ENCODE results near the gene PREX1. TPM values are rescaled to one million over a fixed set of nuclear protein-coding genes. Genes with fewer than 3 reads are reported as not detected.
A peak's percentile ranks its signal among the peaks of the same experiment; 100 is the strongest.
"Not testable (repeated sequence)": the region's sequence is repeated elsewhere in the genome, so short reads cannot be mapped to it uniquely, and the experiment has no call there.

The PREX1 gene
- total RNA-seq, 3 donors from 2014 or later: 28.8 to 31.4 (median 29.5) TPM

- no peak for ATAC-seq
- DNase-seq: no peak
- Mint-ChIP-seq H3K9me3 (no peaks in the 10 kb centered on the region), H3K27me3 (ENCODE audit: low read depth) (no peaks in the 10 kb centered on the region), H3K4me3 (no peak overlapping the region), H3K36me3 (ENCODE audit: insufficient read depth) (peaks cover 6% of the 10 kb centered on the region), H3K4me1 (ENCODE audit: low read depth) (peaks cover 91% of the 10 kb centered on the region)
Measured at GRCh38 chr20:48765359-48765758, 62.4 kb downstream of the PREX1 start.

DNA sequence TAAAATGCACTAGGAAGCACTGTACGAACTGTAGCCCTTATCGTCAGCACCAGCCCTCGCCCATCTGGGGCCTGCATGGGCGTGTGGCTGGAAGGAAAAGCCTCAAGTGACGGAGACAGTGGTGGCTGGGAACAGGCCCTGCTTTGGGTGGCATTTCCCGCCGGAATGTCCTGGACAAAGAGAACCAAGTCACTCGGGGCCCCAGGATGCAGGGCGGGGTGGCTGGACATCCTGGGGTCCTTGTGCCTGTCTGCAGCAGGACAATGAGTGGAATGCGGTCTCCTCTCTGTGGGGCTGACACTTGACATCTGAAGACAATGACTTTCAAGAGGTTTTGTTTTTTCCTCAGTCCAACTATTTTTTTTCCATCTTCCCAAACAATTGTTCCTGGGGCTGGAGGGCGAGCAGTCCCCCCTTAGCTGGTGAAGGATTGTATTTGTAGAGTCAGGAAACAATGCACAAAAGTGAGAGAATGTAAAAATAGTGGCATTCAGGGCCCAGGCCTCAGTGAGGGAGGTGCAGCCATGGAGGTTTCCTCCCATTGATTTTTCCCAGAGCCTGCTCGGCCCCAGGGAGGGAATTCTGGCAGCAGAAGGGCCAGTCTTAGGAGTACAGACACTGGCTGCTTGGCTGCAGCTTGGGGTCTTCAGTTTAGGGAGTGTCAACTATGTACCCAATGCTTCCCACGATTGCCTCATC is 64.4 kb downstream of the PREX1 start:
- H3K36me3 Mint-ChIP-seq (ENCODE audit: insufficient read depth): peaks cover 6% of the 10 kb centered on the region
- no peak overlapping the region for H3K4me3 Mint-ChIP-seq
- ATAC-seq: no peak

GRCh38 chr20:48761874-48762273 is 65.9 kb downstream of the PREX1 start:
- Mint-ChIP-seq H3K27me3 (ENCODE audit: low read depth) (no peaks in the 10 kb centered on the region), H3K9me3 (peaks cover 3% of the 10 kb centered on the region), H3K4me3 (peak overlapping the region; percentile 16), H3K36me3 (ENCODE audit: insufficient read depth) (peaks cover 10% of the 10 kb centered on the region), H3K4me1 (ENCODE audit: low read depth) (peaks cover 89% of the 10 kb centered on the region)
- DNase-seq: no peak
- no peak for ATAC-seq

More for the DNA sequence above, 64.4 kb downstream of the PREX1 start:
- Mint-ChIP-seq H3K9me3 (no peaks in the 10 kb centered on the region), H3K4me1 (ENCODE audit: low read depth) (peaks cover 90% of the 10 kb centered on the region), H3K27me3 (ENCODE audit: low read depth) (no peaks in the 10 kb centered on the region)
- no peak for DNase-seq

- DNase-seq (peak; percentile 43), ATAC-seq (peak in 1 of 2 donors; percentile 2)
- Mint-ChIP-seq H3K27me3 (ENCODE audit: low read depth) (no peaks in the 10 kb centered on the region), H3K9me3 (peaks cover 5% of the 10 kb centered on the region), H3K4me3 (peak overlapping the region; percentile 65), H3K4me1 (ENCODE audit: low read depth) (peaks cover 89% of the 10 kb centered on the region), H3K36me3 (ENCODE audit: insufficient read depth) (peaks cover 10% of the 10 kb centered on the region)
Measured at GRCh38 chr20:48761023-48761785, 66.6 kb downstream of the PREX1 start.

DNA sequence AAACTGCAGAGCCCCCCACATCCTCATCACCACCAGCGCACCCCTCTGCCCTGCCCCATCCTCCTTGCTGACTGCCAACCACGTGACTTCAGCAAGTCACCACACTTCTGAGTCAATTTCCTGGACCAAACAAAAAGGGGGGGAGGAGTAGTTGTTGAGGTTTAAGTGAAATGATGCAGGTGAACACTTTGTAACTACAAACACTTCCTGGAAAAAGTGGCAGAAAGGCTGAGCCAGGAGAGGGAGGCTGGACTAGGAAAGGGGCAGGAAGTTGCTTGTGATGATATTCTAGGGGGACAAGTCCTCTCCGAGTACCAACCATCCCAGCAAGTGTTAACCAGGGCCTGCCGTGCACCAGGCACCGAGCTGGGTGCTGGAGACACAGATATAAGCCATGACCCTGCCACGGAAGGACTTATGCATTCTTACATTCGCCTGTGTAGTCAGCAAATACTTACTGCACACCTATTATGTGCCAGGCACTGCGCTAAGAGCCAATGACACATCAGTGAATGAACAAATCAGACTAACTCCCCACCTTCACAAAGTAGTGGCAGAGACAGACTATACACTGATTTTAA is 67.3 kb downstream of the PREX1 start:
- peak; percentile 62 for DNase-seq
- H3K4me1 Mint-ChIP-seq (ENCODE audit: low read depth): peaks cover 91% of the 10 kb centered on the region
- peak overlapping the region; percentile 65 for H3K4me3 Mint-ChIP-seq
- peak; percentile 83 to 86 for ATAC-seq
- H3K36me3 Mint-ChIP-seq (ENCODE audit: insufficient read depth): peaks cover 13% of the 10 kb centered on the region
- H3K27me3 Mint-ChIP-seq (ENCODE audit: low read depth): no peaks in the 10 kb centered on the region
- H3K9me3 Mint-ChIP-seq: peaks cover 5% of the 10 kb centered on the region

DNA sequence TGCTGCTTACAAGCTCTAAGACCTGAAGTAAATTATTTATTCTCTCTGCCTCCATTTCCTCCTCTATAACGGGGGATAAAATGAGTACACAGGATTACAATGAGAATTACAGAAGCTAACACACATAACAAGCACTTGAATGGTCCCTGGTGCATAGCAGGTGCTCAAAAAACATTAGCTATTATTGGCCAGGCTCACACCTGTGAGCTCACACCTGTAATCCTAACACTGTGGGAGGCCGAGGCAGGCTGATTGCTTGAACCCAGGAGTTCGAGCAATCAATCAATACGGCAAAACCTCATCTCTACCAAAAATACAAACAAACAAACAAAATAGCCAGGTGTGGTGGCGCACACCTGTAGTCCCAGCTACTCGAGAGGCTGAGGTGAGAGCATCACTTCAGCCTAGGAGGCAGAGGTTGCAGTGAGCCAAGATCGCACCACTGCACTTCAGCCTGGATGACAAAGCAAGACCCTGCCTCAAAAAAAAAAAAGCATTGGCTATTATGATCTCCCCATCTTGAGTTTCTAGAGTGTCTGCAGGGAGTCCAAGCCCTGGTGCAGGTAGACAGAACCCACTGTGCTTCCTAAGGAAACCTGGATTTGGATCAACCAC is 68.1 kb downstream of the PREX1 start:
- peak overlapping the region; percentile 65 for H3K4me3 Mint-ChIP-seq
- peaks cover 13% of the 10 kb centered on the region for H3K36me3 Mint-ChIP-seq (ENCODE audit: insufficient read depth)
- DNase-seq: no peak
- ATAC-seq: no peak
- peaks cover 89% of the 10 kb centered on the region for H3K4me1 Mint-ChIP-seq (ENCODE audit: low read depth)
- H3K27me3 Mint-ChIP-seq (ENCODE audit: low read depth): no peaks in the 10 kb centered on the region
- peaks cover 9% of the 10 kb centered on the region for H3K9me3 Mint-ChIP-seq

DNA sequence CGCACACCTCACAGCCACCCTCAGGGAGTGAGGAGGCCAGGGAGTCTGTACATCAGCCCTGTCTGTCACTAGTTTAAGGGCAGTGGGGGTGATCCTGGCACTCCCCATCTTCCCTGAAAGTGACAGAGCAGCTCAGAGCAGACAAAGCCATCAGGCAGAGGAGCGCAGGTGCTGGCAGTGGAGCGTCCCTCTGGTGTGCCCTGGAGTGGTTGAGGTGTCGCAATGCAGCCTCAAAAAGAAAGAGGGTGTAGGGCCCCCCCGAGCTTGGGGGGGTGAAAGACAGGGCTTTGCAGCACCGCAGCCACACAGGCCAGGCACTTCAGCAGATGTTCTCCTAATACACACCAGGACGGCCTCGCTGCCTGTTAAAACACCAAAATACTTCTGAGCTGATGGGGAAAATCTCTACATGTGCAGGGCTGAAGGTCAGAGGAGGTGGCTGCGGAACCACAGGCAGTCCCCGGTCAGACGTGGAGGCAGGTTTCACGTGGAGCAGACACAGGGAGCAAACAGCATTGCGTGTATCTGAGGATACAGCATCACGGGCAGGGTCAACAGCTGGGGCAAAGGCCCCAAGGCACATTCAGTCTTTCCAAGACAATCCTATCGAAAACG is 69.5 kb downstream of the PREX1 start:
- Mint-ChIP-seq H3K4me3 (peak overlapping the region; percentile 36), H3K27me3 (ENCODE audit: low read depth) (no peaks in the 10 kb centered on the region), H3K4me1 (ENCODE audit: low read depth) (peaks cover 91% of the 10 kb centered on the region), H3K9me3 (peaks cover 9% of the 10 kb centered on the region), H3K36me3 (ENCODE audit: insufficient read depth) (peaks cover 20% of the 10 kb centered on the region)
- DNase-seq: no peak
- peak in 1 of 2 donors; percentile 5 for ATAC-seq

- ATAC-seq; DNase-seq; H3K27me3 Mint-ChIP-seq (ENCODE audit: low read depth); H3K9me3 Mint-ChIP-seq; H3K4me3 Mint-ChIP-seq: not testable (repeated sequence)
- H3K36me3 Mint-ChIP-seq (ENCODE audit: insufficient read depth): peaks cover 27% of the 10 kb centered on the region
- peaks cover 90% of the 10 kb centered on the region for H3K4me1 Mint-ChIP-seq (ENCODE audit: low read depth)
Measured at GRCh38 chr20:48756774-48757173, 71.0 kb downstream of the PREX1 start.

GRCh38 chr20:48754292-48754691 is 73.5 kb downstream of the PREX1 start:
- no peak for DNase-seq
- Mint-ChIP-seq H3K36me3 (ENCODE audit: insufficient read depth) (peaks cover 29% of the 10 kb centered on the region), H3K4me1 (ENCODE audit: low read depth) (peaks cover 89% of the 10 kb centered on the region), H3K9me3 (peaks cover 9% of the 10 kb centered on the region), H3K27me3 (ENCODE audit: low read depth) (no peaks in the 10 kb centered on the region), H3K4me3 (no peak overlapping the region)
- no peak for ATAC-seq

- Mint-ChIP-seq H3K4me3 (no peak overlapping the region), H3K4me1 (ENCODE audit: low read depth) (peaks cover 89% of the 10 kb centered on the region), H3K9me3 (peaks cover 9% of the 10 kb centered on the region), H3K36me3 (ENCODE audit: insufficient read depth) (peaks cover 29% of the 10 kb centered on the region), H3K27me3 (ENCODE audit: low read depth) (no peaks in the 10 kb centered on the region)
- ATAC-seq (no peak), DNase-seq (no peak)
Measured at GRCh38 chr20:48752963-48753362, 74.8 kb downstream of the PREX1 start.

DNA sequence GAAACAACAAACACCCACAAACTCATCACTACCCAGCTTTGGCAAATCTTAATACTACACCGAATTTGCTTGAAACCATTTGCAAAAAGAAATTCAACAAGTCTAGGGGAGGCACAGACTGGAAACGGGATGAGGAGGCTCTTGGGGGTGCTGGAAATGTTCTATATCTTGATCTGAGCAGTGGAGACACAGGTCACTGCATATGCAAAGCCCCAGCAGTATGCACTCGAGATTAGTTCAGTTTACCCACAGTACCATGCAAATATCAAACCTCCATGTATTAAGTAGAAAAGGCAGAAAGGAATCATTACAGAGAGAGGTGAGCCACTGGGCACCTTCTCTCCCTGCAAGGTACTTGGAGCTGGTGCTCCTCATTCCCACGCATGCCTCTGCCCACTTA is 75.9 kb downstream of the PREX1 start:
- DNase-seq: no peak
- Mint-ChIP-seq H3K4me3 (peak overlapping the region; percentile 43), H3K27me3 (ENCODE audit: low read depth) (no peaks in the 10 kb centered on the region), H3K9me3 (peaks cover 6% of the 10 kb centered on the region), H3K4me1 (ENCODE audit: low read depth) (peaks cover 82% of the 10 kb centered on the region), H3K36me3 (ENCODE audit: insufficient read depth) (peaks cover 25% of the 10 kb centered on the region)
- ATAC-seq: no peak

- DNase-seq (peak; percentile 29), ATAC-seq (peak; percentile 44 to 76)
- no peaks in the 10 kb centered on the region for H3K27me3 Mint-ChIP-seq (ENCODE audit: low read depth)
- H3K9me3 Mint-ChIP-seq: peaks cover 4% of the 10 kb centered on the region
- H3K4me3 Mint-ChIP-seq: peak overlapping the region; percentile 43
- peaks cover 77% of the 10 kb centered on the region for H3K4me1 Mint-ChIP-seq (ENCODE audit: low read depth)
- peaks cover 27% of the 10 kb centered on the region for H3K36me3 Mint-ChIP-seq (ENCODE audit: insufficient read depth)
Measured at GRCh38 chr20:48750941-48751635, 76.7 kb downstream of the PREX1 start.

DNA sequence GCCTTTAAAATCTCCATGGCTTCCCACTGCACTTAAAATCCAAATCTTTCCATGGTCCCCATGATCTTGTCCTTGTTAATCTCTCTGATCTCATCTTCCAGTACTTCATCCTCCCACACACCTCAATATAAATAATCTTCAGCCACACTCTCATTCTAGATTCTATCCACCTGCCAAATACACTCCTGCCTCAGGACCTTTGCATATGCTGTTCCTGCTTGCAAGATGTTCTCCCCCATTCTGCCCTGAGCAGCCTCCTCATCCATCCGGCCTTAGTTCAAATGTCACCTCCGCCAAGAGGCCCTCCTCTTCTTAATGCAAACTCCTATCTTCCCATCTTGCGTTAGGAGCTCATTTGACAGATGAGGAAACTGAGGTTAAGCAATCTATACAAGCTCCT is 77.4 kb downstream of the PREX1 start:
- Mint-ChIP-seq H3K4me1 (ENCODE audit: low read depth) (peaks cover 73% of the 10 kb centered on the region), H3K9me3 (peaks cover 4% of the 10 kb centered on the region), H3K27me3 (ENCODE audit: low read depth) (no peaks in the 10 kb centered on the region), H3K4me3 (no peak overlapping the region), H3K36me3 (ENCODE audit: insufficient read depth) (peaks cover 24% of the 10 kb centered on the region)
- DNase-seq (no peak), ATAC-seq (no peak)

Measured in activated T-cell treated with anti-CD3 and anti-CD28 coated beads, Interleukin-2, amount 50 U/mL, for 4 hours (primary cell).